HepG2 (cell line): ENCODE measurements around the gene ZNF554. TPM values are rescaled to one million over a fixed set of nuclear protein-coding genes. Genes with fewer than 3 reads are reported as not detected.

Source experiments
- ATAC-seq: fragments of 200-7000 bp; cut with Tn5 transposase; 3 replicates; pipeline ENCODE4 v1.9.1; 2020; ENCODE audit warnings: mild to moderate bottlenecking, moderate library complexity
- Bru-seq: library from RNA; stranded (reverse); fragments of 400-500 nt; gene quantifications from one replicate; lab custom pipeline; 2021; lab: Mats Ljungman, UMichigan
- BruChase-seq, 2 experiments: library from RNA; stranded (reverse); fragments of 400-500 nt; gene quantifications; one replicate each; lab custom pipeline; 2021; lab: Mats Ljungman, UMichigan
- BruUV-seq: library from RNA; stranded (reverse); fragments of 400-500 nt; replicated peaks from 2 replicates; lab custom pipeline; 2021; lab: Mats Ljungman, UMichigan
- CTCF ChIA-PET: fragments of 300-600 bp; formaldehyde crosslinking; extraction: SDS; loops from one replicate; lab custom pipeline; 2021; ENCODE audit warnings: low total read pairs, inconsistent platforms, low intra/inter-chr PET ratio; lab: Yijun Ruan, JAX
- POLR2A ChIA-PET: fragments of 350-600 bp; sonication (Branson Sonifier 250); formaldehyde crosslinking; loops from one replicate; lab custom pipeline; 2020; ENCODE audit warnings: antibody characterized with exemption, inconsistent platforms; lab: Yijun Ruan, JAX
- DNase-seq: peaks from one replicate; pipeline ENCODE4 v3.0.0-alpha.2; 2015; ENCODE audit warnings: low spot score
- FAIRE-seq: peaks from 3 replicates; lab custom pipeline; 2011; peaks lifted over from hg19 to GRCh38; lab: Jason Lieb, UNC
- H2AFZ ChIP-seq: one replicate; pipeline ENCODE4 v1.6.1; 2011; ENCODE audit warnings: low read length, inconsistent platforms
- H3K27ac ChIP-seq: fragments of 300-600 bp; 3 replicates; pipeline ENCODE4 v1.8.0; 2011; ENCODE audit warnings: mixed run types, mild to moderate bottlenecking, mixed read lengths, low read length, inconsistent platforms; ENCODE audit not compliant: insufficient read depth; ENCODE audit errors: extremely low read length
- H3K27me3 ChIP-seq, 2 experiments: fragments of 200-600 bp in 1 of 2; 2 replicates in 1 of 2; 3 replicates in 1 of 2; pipeline versions ENCODE4 v1.6.0 to v1.8.0; 2011; ENCODE audit warnings: low read length in 2 of 2, mild to moderate bottlenecking in 2 of 2, moderate library complexity in 2 of 2, inconsistent platforms in 1 of 2; ENCODE audit not compliant: insufficient read depth in 2 of 2, control insufficient read depth in 1 of 2
- H3K36me3 ChIP-seq, 2 experiments: fragments of 200-600 bp in 1 of 2; replicated peaks in 1 of 2; 2 replicates in 1 of 2; 3 replicates in 1 of 2; pipeline versions ENCODE4 v1.5.1 to v1.8.0; 2011; ENCODE audit warnings: low read length in 2 of 2, inconsistent platforms in 1 of 2; ENCODE audit not compliant: insufficient read depth in 2 of 2, control insufficient read depth in 1 of 2
- H3K4me1 ChIP-seq: 2 replicates; pipeline ENCODE4 v1.5.1; 2012; ENCODE audit warnings: low read length, inconsistent platforms; ENCODE audit not compliant: insufficient read depth
- H3K4me2 ChIP-seq: 2 replicates; pipeline ENCODE4 v1.6.0; 2011; ENCODE audit warnings: low read depth, low read length, inconsistent platforms
- H3K4me3 ChIP-seq, 3 experiments: fragments of 200-600 bp in 1 of 3; sonication (generic), shearing (Covaris generic) in 1 of 3; replicated peaks in 1 of 3; 2 replicates each; pipeline ENCODE4 v1.5.1; 2011 to 2016; ENCODE audit warnings: low read length in 3 of 3, inconsistent platforms in 2 of 3, low read depth in 2 of 3, mild to moderate bottlenecking in 2 of 3, control low read depth in 1 of 3, mixed read lengths in 1 of 3; ENCODE audit not compliant: insufficient read depth in 1 of 3
- H3K79me2 ChIP-seq: one replicate; pipeline ENCODE4 v1.6.1; 2011; ENCODE audit warnings: low read length, inconsistent platforms; ENCODE audit not compliant: insufficient read depth
- H3K9ac ChIP-seq: 2 replicates; pipeline ENCODE4 v1.6.0; 2011; ENCODE audit warnings: mild to moderate bottlenecking, low read depth, low read length, inconsistent platforms; ENCODE audit not compliant: insufficient read depth
- H3K9me3 ChIP-seq: 2 replicates; pipeline ENCODE4 v1.5.1; 2012; ENCODE audit warnings: mild to moderate bottlenecking, low read length
- H4K20me1 ChIP-seq: 2 replicates; pipeline ENCODE4 v1.6.0; 2011; ENCODE audit warnings: inconsistent platforms, mild to moderate bottlenecking, low read length, moderate library complexity; ENCODE audit not compliant: insufficient read depth
- ATF2 ChIP-seq: sonication (generic); formaldehyde crosslinking; IDR thresholded peaks from 2 replicates; pipeline ENCODE4 v1.4.0; 2020; ENCODE audit warnings: missing genetic modification reagents
- ATF7 ChIP-seq, 2 experiments: fragments of 450-650 bp in 1 of 2; sonication (generic) in 1 of 2; formaldehyde crosslinking in 1 of 2; IDR thresholded peaks; 2 replicates each; pipeline versions ENCODE4 v1.4.0 to v1.6.1; 2016 to 2020; ENCODE audit warnings: antibody characterized with exemption in 1 of 2, mild to moderate bottlenecking in 1 of 2, missing genetic modification reagents in 1 of 2
- BCL3 ChIP-seq: sonication (generic); formaldehyde crosslinking; IDR thresholded peaks from 2 replicates; pipeline ENCODE4 v1.5.1; 2020; ENCODE audit warnings: mild to moderate bottlenecking, missing genetic modification reagents, moderate library complexity
- SMARCC2 ChIP-seq: fragments of 450-650 bp; IDR thresholded peaks from 2 replicates; pipeline ENCODE4 v1.6.1; 2017; ENCODE audit warnings: antibody characterized with exemption, mild to moderate bottlenecking
- SNAPC5 ChIP-seq: sonication (generic); formaldehyde crosslinking; IDR thresholded peaks from 2 replicates; pipeline ENCODE4 v1.8.1; 2023; ENCODE audit warnings: mild to moderate bottlenecking, missing genetic modification reagents, borderline replicate concordance
- SSRP1 ChIP-seq: IDR thresholded peaks from 2 replicates; pipeline ENCODE4 v1.6.1; 2016; ENCODE audit warnings: control low read depth
- TBL1XR1 ChIP-seq: fragments of 150-350 bp; IDR thresholded peaks from 2 replicates; pipeline ENCODE4 v1.6.1; 2014; ENCODE audit warnings: borderline replicate concordance, low read length; ENCODE audit not compliant: partially characterized antibody
- ZBTB2 ChIP-seq: sonication (generic); formaldehyde crosslinking; IDR thresholded peaks from 2 replicates; pipeline ENCODE4 v1.8.0; 2022; ENCODE audit warnings: low read depth, missing genetic modification reagents
- ZNF879 ChIP-seq: sonication (generic); formaldehyde crosslinking; IDR thresholded peaks from 2 replicates; pipeline ENCODE4 v1.8.1; 2023; ENCODE audit warnings: missing genetic modification reagents
- WGBS: methylation state at CpG from one replicate; pipeline ENCODE4 v1.1.6; 2017; ENCODE audit warnings: low lambda C conversion rate; 5-methylcytosine and 5-hydroxymethylcytosine counted together
- in situ Hi-C: cut with HindIII; loops from 2 replicates; pipeline ENCODE4 v1.10.0; 2017; ENCODE audit warnings: low pct_unique_long_range_greater_than_20kb; ENCODE audit not compliant: extremely low pct_ligation_motif_present
- intact Hi-C: fragments of 100-400 bp; cut with micrococcal nuclease; formaldehyde crosslinking; loops from one replicate; pipeline ENCODE4 v1.10.0; 2022; ENCODE audit not compliant: unreplicated experiment
- long read RNA-seq, 2 experiments: library from RNA in 1 of 2; library from polyadenylated mRNA in 1 of 2; stranded (forward) in 1 of 2; unstranded in 1 of 2; transcript quantifications; one replicate each; pipeline ENCODE4 v2.0.0, GENCODE V29; 2019 to 2022
- polyA minus RNA-seq, 3 experiments: library from RNA; depleted of rRNA, polyadenylated mRNA; stranded (reverse); fragments of >200 nt; gene quantifications; 2 replicates each; pipeline ENCODE4 v1.2.3, GENCODE V29; 2011; ENCODE audit warnings: low replicate concordance in 1 of 3
- polyA plus RNA-seq, 8 experiments: library from polyadenylated mRNA; depleted of rRNA in 3 of 8; stranded (reverse) in 7 of 8; unstranded in 1 of 8; fragments of >200 nt; fragmentation: Illumina TruSeq in 4 of 8; extraction: Trizol in 4 of 8; gene quantifications; 2 replicates each; pipeline versions ENCODE4 v1.2.1 to v1.2.3, GENCODE V29; 2011 to 2016; ENCODE audit warnings: low read depth in 4 of 8, missing spikeins in 1 of 8, mixed read lengths in 1 of 8; ENCODE audit not compliant: insufficient read depth in 1 of 8
- total RNA-seq, 5 experiments: library from RNA; depleted of rRNA; stranded (reverse); fragments of >200 nt; fragmentation: Illumina TruSeq; extraction: Trizol; gene quantifications; 2 replicates each; pipeline ENCODE4 v1.2.3, GENCODE V29; 2016; ENCODE audit warnings: low read depth in 1 of 5

ZNF554 gene
- total RNA-seq (2016; rRNA removed; fragmentation: Illumina TruSeq; extraction: Trizol) (2.7 and 3.0 TPM in 2 replicates), polyA plus RNA-seq (2011; rRNA removed) (2.2 and 2.4 TPM in 2 replicates), polyA minus RNA-seq (2011; rRNA and poly(A)+ RNA removed; ENCODE audit: low replicate concordance) (1.1 and 2.6 TPM in 2 replicates), Bru-seq, nascent RNA (percentile 47 among the genes with signal in this experiment), BruChase-seq, experiment 1, labeled RNA remaining after a 6-hour chase (percentile 50 among the genes with signal in this experiment), BruChase-seq, experiment 2, labeled RNA remaining after a 2-hour chase (percentile 49 among the genes with signal in this experiment)
- total RNA-seq (2016; cell fraction: cytosol; rRNA removed; fragmentation: Illumina TruSeq; extraction: Trizol; ENCODE audit: low read depth) = 0.88 and 1.3 TPM in 2 replicates
- 2.8 and 2.9 TPM in 2 replicates for total RNA-seq (2016; cell fraction: insoluble cytoplasmic fraction; rRNA removed; fragmentation: Illumina TruSeq; extraction: Trizol)
- 2.2 and 2.7 TPM in 2 replicates for total RNA-seq (2016; cell fraction: membrane; rRNA removed; fragmentation: Illumina TruSeq; extraction: Trizol)
- total RNA-seq (2016; cell fraction: nucleus; rRNA removed; fragmentation: Illumina TruSeq; extraction: Trizol) = 2.4 and 2.6 TPM in 2 replicates
- polyA plus RNA-seq (2011; cell fraction: cytosol; rRNA removed) = 1.0 and 1.8 TPM in 2 replicates
- 2.7 and 4.3 TPM in 2 replicates for polyA plus RNA-seq (2011; cell fraction: nucleus; rRNA removed)
- polyA plus RNA-seq (2012) = 2.4 and 2.5 TPM in 2 replicates
- polyA plus RNA-seq (2016; cell fraction: cytosol; fragmentation: Illumina TruSeq; extraction: Trizol; ENCODE audit: low read depth) = 0.44 and 0.53 TPM in 2 replicates
- 1.6 and 1.8 TPM in 2 replicates for polyA plus RNA-seq (2016; cell fraction: insoluble cytoplasmic fraction; fragmentation: Illumina TruSeq; extraction: Trizol; ENCODE audit: low read depth)
- 1.1 and 1.3 TPM in 2 replicates for polyA plus RNA-seq (2016; cell fraction: membrane; fragmentation: Illumina TruSeq; extraction: Trizol; ENCODE audit: low read depth)
- polyA plus RNA-seq (2016; cell fraction: nucleus; fragmentation: Illumina TruSeq; extraction: Trizol; ENCODE audit: insufficient read depth, low read depth) = 4.4 and 5.6 TPM in 2 replicates
- 1.5 and 1.6 TPM in 2 replicates for polyA minus RNA-seq (2011; cell fraction: cytosol; rRNA and poly(A)+ RNA removed)
- 1.8 and 2.6 TPM in 2 replicates for polyA minus RNA-seq (2011; cell fraction: nucleus; rRNA and poly(A)+ RNA removed)
- long read RNA-seq, experiment 1, partial matches to known transcripts = 0 of 2 reads
- long read RNA-seq, experiment 1, other reads (novel, unspliced or antisense) = 2 of 2 reads
- long read RNA-seq, experiment 2, partial matches to known transcripts = 0 of 3 reads
- long read RNA-seq, experiment 2, other reads (novel, unspliced or antisense) = 1 of 3 reads

GRCh38 chr19:2819540-2820111 is at the start of gene ZNF554:
TSS of gene ZNF554 (plus strand) at chr19:2819868. CDS start at chr19:2820072, 204 bp downstream.
- no peaks in the 10 kb centered on the region for H4K20me1 ChIP-seq
- no peaks in the 10 kb centered on the region; a peak in 1 of 5 replicates for H3K36me3 ChIP-seq
- 0% methylated on average over 7 of the region's 64 CpGs for WGBS
- FAIRE-seq (no peak), ATAC-seq (peak; percentile 87), DNase-seq (peak; percentile 91)
- H3K9ac ChIP-seq = peak within 1 kb of the TSS; percentile 84
- H2AFZ ChIP-seq = no peak within 1 kb of the TSS
- no peaks in the 10 kb centered on the region; the same call in 1 of the 2 replicates for H3K4me1 ChIP-seq
- intact Hi-C loops (loop anchor here (2.0 kb wide), 2 partner anchors 21 to 47 kb away; partner anchors contain the start of genes ZNF555 and ZNF556), in situ Hi-C loops (loop anchor here (10.0 kb wide), 1 partner anchor 55 kb away; no protein-coding TSS in a partner anchor)
- no peaks in the 10 kb centered on the region for H3K79me2 ChIP-seq
- H3K27me3 ChIP-seq = no peaks in the 10 kb centered on the region
- peak within 1 kb of the TSS; percentile 60 to 84 (median 81) for H3K4me3 ChIP-seq
- ChIA-PET CTCF (interaction anchor here (1.0 to 1.5 kb wide), 3 partner anchors 21 to 53 kb away, joined by 3 to 7 read pairs (median 4); no protein-coding TSS in a partner anchor), POLR2A (interaction anchor here (1.0 to 1.7 kb wide), 6 partner anchors 8 to 47 kb away, joined by 4 to 11 read pairs (median 6); partner anchors contain the start of genes THOP1, ZNF555 and ZNF556)
- H3K27ac ChIP-seq = peak within 1 kb of the TSS; percentile 21
- BruUV-seq = no TSS peak
- H3K4me2 ChIP-seq = peak within 1 kb of the TSS; percentile 88
- no peaks in the 10 kb centered on the region for H3K9me3 ChIP-seq
- TF ChIP-seq TBL1XR1 (peak; percentile 75), SNAPC5 (CRISPR knock-in tag) (no peak), BCL3 (CRISPR knock-in tag) (no peak), ZBTB2 (no peak), SMARCC2 (no peak), ATF7 (IDR thresholded peaks at IDR 0.05) (no peak), ATF7 (CRISPR knock-in tag; IDR thresholded peaks at IDR 0.05) (no peak), ATF2 (CRISPR knock-in tag) (peak; percentile 79; the same call in 1 of the 2 replicates), ZNF879 (0 out of 2 replicates have a peak, but pooled peaks have one; percentile 33), SSRP1 (CRISPR knock-in tag) (0 out of 2 replicates have a peak, but pooled peaks have one; percentile 58)
